Embryonic facial prominence (tissue), 1 donor: ENCODE data around the gene KIF22.
"Not testable (repeated sequence)": the region's sequence is repeated elsewhere in the genome, so short reads cannot be mapped to it uniquely, and the experiment has no call there.

ENCODE experiments used
- DNase-seq: peaks from one replicate; pipeline ENCODE4 v3.0.0-alpha.2; 2016; ENCODE audit errors: extremely low spot score

Gene KIF22

DNA sequence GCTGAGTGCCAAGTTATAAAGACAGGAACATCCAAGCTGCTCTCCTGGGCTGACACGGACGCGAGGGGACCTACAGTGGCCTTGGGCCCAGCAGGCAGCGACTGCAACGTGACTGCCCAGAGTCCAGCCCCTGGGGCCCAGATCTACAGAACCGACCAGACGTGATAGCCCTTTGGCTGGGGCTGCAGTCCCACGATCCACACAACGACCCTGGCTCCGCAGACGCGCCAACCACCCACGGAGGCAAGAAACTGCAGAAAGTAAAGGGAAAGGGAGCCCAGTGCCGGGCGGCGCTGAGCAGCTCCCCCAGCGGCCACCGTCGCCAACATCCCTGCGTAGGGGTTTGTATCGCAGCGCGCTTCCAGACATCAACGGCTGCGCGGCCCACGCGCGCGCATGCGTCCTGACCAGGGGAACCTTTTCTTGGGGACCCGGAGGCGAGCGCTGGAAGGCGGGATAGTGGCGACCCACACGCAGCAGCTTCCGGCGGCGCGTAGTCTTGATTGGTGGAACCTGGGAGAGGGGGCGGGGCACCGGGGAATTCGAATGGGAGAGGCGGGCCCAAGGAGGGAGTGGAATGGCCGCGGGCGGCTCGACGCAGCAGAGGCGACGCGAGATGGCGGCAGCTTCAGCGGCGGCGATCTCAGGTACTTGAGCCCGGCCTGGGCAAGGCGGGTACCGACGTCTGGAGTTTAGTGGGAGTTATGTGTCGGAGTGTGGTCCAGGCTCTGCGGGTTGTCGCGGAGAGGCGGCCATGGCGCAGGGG lies at the start of gene KIF22:
Gene KIF22 (plus strand): TSS at position 569 of the 766 bp plus-strand sequence. CDS start 9 bp downstream, at position 578.
- peak; percentile 96 for DNase-seq

DNA sequence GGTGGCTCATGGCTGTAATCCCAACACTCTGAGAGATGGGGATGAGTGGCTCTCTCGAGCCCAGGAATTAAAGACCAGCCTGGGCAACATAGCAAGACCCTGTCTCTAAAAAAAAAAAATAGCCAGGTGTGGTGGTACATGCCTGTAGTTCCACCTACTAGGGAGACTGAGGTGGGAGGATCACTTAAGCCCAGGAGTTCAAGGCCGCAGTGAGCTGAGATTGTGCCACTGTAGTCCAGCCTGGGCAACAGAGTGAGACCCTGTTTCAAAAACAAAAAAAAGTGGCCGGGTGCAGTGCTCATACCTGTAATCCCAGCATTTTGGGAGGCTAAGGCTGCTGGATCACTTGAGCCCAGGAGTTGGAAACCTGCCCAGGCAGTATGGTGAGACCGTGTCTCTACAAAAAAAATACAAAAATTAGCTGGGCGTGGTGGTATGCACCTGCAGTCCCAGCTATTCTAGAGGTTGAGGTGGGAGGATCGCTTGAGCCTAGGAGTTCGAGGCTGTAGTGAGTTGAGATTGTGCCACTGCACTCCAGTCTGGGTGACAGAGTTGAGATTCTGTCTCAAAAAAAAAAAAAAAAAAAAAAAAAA lies 47.8 kb upstream of the KIF22 start:
- no peak for DNase-seq

DNA sequence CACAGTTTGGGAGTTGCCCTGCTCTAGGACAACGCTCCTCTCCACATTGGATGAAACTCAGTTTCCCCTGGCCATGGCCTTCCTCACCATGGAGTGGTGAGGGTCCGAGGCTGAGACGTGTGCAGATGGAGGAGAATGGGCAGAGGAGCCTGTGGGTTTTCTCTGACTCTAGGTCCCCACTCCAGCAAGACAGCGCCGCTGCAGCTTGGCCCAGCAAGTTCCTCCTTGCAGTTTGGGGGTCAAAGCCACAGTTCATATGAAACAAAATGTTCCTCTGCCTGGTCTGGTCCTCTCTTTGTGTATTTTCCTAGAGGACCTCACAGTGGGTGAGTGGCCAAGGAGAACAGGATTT lies 47.1 kb upstream of the KIF22 start:
- DNase-seq: no peak

DNA sequence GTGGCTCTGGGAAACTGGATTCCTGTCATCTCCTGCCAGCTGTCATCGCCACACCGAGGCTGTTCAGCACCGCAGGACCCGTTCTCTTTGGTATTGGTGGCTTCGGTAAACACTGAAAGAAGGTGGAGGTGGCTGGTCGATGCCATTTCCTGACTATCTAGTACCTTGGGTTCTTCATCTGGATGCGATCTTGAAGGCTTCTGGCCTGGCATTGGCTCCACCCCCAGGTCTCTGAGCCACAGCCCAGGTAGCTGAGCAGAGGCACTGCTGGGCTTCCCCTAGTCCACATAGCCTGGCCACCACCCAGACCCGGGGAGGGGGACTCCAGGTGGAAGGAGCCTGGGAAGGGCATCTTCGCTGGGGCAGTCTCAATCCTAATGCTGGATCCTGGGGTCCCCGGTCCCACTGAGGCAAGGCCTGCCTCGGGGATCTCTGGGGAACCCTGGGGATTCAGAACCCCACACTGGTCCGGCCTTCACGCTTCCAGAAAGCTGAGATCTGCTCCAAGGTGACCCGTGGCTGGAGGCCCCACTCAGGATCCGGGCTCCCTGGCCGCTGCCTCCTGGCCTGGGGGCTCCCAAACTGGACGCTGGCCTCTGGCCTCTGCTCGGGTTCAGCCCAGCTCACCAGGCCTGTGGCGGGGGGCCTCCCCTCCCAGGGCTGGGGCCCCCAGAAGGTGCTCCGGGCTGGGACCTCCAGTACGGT lies 46.6 kb upstream of the KIF22 start:
- DNase-seq: no peak

DNA sequence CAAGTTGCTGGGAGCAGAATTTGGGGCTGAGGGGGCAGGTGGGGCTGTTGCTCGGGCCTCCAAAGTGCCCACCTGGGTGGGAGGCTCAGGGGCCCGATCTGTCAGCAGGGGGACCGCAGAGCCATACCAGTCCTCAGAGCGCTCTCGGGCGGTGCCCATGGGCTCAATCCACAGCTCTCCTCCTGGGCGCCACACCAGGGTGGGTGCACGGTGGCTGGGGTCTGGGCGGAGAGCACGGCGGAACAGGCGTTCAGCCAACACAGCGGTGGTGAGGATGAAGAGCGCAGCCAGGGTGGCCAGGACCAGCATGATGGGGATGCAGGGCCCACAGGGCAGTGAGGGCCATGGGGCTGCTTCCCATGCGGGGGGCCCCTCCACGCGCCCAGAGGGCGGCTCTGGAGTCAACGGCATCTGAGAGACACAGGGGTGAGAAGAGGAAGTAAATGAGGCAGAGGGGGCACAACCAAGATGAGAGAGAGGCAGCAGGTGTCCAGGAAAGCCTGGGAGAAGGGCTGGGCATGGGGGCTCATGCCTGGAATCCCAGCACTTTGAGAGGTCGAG lies 45.9 kb upstream of the KIF22 start:
- no peak for DNase-seq

DNA sequence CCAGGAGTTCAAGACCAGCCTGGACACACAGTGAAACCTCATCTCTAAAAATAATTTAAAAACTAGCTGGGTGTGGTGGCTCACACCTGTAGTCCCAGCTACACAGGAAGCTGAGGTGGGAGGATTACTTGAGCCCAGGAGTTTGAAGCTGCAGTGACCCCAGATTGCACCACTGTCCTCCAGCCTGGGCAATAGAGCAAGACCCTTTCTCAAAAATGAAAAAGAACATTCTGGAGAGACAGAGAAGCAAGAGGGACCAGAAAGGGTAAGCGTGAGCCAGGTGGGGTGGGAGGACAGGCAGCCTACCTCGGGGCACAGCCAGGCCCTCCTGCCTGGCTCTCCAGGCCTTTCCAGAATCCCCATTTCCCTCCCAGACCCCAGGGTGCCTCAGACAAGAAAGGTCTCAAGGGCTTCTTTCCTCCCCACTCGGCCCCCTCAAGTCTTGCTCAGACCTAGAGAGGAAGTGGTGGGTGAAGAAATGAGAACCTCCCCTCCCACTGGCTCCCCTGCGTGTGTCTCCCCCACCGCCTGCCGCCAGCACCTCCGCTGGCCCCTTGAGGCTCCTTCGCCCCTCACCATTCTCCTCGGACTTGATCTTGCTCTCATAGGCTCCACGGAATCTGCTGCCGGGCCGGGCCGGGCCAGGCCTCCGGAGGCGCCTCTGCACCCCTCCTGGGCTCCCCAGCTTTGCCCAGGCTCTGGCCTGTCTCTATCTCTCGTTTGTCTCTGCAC lies 45.3 kb upstream of the KIF22 start:
- DNase-seq: no peak

DNA sequence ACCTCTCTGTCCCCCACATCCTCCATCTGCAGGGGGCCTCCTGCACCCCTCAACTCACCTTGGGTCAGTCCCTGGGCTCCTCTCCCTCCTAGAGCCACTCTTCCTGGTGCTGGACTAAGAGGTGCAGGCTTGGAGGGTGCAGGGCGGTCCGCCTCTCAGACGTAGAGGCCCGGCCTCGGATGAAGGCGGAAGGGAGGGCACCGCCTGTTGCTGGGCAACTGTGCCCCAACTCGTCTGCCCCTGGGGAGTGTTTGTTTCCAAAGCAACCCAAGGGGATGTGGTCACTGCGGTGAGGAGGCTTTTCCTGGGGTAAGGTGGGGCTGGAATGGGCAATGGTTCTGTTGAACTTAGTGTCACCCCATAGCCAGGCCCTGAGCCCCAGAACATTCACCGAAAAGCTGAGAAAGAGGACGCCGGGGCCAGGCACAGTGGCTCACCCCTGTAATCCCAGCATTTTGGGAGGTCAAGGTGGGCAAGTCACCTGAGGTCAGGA lies 44.7 kb upstream of the KIF22 start, which contains the start of gene C16orf54:
Gene C16orf54 (minus strand): TSS at position 138 of the 493 bp plus-strand sequence. CDS start 1,039 bp downstream, outside the sequence.
- no peak for DNase-seq

DNA sequence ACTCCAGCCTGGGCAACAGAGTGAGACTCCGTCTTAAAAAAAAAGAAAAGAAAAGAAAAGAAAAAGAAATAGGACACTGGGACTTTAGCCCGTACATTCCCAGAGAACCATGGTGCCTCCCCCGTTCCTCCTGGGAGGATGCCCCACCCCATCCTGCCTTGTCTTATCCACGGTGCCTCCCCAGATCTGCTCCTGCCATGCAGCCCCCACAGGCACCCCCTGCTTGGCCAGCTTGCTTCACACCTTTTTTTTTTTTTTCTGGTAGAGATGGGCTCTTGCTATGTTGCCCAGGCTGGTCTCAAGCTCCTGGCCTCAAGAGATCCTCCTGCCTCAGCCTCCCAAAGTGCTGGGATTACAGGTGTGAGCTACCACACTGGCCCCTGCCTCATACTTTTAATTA lies 44.0 kb upstream of the KIF22 start:
- not testable (repeated sequence) for DNase-seq

DNA sequence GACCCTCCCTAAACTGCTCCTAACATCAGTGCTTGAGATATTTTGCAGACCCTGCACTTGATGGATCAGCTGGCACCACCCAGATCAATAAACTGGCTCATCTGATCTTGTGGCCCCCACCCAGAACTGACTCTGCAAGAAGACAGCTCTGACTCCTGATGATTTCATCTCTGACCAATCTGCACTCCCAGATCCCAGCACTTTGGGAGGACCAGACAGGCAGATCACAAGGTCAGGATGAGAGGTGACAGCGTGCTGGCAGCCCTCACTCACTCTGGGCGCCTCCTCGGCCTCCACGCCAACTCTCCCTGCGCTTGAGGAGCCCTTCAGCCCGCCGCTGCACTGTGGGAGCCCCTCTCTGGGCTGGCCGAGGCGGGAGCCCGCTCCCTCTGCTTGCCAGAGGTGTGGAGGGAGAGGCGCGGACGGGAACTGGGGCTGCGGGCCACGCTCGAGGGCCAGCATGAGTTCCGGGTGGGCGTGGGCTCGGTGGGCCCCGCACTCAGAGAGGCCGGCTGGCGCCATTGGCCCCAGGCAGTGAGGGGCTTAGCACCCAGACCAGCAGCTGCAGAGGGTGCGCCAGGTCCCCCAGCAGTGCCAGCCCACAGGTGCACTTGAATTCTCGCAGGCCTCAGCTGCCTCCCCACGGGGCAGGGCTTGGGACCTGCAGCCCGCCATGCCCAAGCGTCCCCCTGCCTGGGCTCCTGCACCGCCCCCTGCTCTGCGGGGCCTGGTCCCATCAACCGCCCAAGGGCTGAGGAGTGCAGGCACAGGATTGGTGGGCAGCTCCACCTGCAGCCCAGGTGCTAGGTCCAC lies 42.4 kb upstream of the KIF22 start:
- no peak for DNase-seq

DNA sequence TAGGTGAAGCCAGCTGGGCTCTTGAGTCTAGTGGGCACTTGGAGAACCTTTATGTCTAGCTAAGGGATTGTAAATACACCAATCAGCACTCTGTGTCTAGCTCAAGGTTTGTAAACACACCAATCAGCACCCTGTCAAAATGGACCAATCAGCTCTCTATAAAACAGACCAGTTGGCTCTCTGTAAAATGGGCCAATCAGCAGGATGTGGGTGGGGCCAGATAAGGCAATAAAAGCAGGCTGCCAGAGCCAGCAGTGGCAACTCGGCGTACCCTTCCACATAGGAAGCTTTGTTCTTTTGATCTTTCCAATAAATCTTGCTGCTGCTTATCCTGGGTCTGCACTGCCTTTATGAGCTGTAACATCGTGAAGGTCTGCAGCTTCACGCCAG lies 41.8 kb upstream of the KIF22 start:
- DNase-seq: not testable (repeated sequence)

DNA sequence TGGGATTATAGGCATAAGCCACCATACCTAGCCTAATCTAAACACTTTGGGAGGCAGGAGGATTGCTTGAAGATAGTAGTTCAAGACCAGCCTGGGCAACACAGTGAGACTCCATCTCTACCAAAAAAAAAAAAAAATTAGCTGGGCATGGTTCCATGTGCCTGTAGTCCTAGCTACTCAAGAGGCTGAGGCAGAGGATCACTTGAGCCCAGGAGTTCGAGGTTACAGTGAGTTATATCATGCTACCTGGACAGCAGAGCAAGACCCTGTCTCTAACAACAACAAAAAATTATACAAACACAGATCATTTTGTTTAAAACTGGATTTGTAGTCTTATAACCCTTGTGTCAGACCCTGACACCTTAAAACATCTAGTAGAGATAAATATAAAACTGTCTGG lies 37.0 kb upstream of the KIF22 start:
- DNase-seq: no peak

DNA sequence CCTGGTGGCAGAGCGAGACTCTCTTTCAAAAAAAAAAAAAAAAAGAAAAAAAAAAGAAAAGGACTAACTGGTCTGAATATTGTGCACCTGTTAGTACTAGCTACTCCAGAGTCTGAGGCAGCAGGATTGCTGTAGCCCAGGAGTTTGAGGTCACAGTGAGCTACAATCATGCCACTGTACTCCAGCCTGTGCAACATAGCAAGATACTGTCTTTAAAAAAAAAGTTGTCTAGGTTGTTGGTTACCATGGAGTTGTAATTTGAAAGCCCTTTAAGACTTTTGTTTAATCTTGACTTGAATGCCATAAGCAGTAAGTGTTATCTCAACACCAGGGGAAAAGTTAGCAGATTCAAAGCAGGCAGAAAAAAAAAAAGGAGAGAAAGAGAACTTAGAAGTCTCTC lies 33.9 kb upstream of the KIF22 start:
- DNase-seq: no peak

DNA sequence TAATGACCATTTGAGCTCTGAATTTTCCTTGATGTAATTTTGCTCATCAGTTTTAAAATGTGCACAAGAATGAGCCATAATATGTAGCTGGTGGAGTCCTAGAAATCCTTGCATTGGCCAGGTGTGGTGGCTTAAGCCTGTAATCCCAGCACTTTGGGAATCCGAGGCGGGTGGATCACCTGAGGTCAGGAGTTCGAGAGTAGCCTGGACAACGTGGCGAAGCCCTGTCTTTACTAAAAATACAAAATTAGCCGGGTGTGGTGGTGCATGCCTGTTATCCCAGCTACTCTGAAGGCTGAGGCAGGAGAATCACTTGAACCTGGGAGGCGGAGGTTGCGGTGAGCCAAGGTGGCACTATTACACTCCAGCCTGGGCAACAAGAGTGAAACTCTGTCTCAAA lies 33.5 kb upstream of the KIF22 start:
- not testable (repeated sequence) for DNase-seq

DNA sequence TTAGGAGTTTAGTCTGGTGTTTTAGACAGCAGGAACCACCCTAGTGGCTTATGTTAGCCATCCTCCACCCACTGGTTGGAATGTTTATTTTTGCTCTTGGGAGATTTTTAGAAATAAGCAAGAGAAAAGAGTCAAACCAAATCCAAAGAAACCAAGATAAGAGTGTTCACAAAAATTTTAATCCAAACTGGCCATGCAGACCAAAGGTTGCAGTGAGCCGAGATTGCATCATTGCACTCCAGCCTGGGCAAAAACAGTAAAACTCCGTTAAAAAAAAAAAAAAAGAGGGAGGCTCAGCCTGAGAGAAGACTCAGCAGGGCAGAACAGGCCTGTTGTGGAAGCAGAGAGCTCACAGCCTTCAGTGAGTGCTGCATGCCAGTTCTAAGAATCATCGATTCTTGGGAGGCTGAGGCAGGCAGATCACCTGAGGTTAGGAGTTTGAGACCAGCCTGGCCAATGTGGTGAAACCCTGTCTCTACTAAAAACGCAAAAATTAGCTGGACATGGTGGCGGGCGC lies 32.5 kb upstream of the KIF22 start:
- no peak for DNase-seq

DNA sequence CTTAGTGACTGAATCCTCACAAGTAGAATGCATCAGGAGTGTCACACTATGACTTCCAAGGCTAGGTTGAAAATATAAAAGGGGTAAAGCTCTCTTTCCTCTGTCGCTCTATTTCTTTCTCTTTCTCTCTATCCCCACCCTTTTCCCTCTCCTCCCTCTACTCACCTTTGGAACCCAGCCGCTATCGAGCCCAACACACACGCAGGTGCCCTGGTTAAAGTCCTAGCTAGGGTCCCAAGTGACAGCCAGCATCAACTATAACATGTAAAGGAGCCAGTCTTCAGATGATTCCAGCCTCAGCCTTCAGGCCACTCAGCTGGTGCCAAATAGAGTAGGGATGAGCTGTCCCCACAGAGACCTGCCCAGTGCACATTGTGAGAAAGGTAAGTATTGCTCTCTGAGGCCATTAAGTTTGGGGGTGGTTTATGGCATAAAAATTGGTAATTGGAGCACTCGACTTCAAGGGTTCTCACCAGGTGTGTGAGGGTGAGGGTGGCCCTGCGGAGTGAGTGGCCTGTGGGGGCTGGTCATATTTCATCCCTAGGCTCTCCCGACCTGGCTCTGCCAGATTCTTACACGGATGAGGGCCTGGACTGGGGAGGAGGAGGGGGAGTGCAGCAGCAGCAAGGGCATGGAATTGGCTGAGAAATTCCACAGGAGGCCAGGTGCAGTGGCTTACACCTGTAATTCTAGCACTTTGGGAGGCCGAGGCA lies 29.8 kb upstream of the KIF22 start:
- no peak for DNase-seq

DNA sequence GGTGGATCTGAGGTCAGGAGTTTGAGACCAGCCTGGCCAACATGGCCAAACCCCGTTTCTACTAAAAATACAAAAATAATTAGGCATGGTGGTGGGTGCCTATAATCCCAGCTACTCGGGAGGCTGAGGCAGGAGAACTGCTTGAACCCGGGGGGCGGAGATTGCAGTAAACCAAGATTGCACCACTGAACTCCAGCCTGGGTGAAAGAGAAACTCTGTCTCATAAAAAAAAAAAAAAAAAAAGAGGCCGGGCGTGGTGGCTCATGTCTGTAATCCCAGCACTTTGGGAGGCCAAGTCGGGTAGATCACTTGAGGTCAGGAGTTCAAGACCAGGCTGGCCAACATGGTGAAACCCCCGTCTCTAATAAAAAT lies 29.3 kb upstream of the KIF22 start:
- DNase-seq: not testable (repeated sequence)

DNA sequence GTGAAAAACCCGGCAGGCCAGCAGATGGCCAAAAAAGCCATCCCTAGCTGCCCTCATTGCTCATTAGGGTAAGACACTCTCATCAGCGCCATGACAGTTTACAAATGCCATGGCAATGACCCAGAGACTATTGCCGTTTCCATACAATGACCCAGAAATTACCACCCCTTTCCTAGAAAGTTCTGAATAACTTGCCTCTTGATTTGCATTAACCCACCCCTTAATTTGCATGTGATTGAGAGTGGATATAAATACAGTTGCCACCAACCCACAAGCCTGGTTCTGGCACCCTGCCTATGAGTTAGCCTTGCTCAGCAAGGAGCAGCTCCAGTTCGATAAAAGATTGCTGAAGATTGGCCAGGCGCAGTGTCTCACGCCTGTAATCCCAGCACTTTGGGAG lies 28.7 kb upstream of the KIF22 start:
- DNase-seq: no peak

DNA sequence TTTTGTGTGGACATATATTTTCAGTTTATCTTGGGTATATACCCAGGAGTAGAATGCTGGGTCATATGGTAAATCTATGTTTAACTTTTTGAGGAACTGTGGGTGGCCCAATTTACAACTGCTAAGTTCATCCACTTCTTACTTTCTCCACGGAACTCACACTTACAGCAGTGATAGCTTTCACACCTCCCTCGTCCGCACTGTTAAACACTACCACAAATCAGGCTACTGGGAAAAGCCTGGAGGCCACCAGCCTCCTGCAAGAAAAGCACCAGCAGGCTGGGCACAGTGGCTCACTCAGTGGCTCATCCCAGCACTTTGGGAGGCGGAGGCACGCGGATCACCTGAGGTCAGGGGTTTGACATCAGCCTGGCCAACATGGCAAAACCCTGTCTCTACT lies 27.2 kb upstream of the KIF22 start:
- DNase-seq: no peak

DNA sequence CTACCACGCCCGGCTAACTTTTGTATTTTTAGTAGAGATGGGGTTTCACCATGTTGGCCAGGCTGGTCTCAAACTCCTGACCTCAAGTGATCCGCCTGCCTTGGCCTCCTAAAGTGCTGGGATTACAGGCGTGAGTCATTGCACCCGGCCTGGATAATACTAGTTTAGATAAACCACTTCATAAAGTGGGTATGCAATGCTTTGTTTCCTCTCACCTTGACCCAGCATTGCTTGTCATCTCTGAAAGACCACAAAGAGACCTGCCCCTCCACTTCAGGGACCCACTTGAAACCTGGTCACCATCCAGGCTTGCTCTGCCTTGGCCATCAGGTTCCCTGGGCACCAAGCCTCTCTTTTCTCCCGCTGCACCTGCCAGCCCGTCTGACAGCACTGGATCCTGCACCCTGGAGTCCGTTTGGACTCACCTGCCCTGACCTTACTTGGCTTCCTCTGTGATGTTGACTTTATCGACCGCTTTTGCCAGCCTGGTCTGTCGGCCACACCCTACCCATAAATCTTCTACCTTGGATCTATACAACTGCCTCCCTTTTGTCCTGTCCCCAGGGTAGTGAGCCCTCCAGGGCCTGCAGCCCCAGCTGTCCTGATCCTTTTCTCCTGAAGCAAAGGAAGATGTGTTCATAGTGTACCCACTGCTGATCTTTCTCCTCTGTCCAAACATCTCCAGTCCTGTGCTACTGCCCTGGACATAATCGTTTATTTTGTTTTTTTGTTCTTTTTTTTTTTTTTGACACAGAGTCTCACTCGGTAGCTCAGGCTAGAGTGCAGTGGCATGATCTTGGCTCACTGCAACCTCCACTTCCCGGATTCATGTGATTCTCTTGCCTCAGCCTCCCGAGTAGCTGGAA lies 25.2 kb upstream of the KIF22 start:
- DNase-seq: no peak
